GM21737 (cell line): ENCODE measurements around the gene RECQL5.

Experiments used
- ATAC-seq: cut with Tn5 transposase; IDR thresholded peaks from one replicate; pipeline ENCODE4 v1.9.1; 2021; ENCODE audit warnings: mild to moderate bottlenecking, moderate library complexity; ENCODE audit not compliant: unreplicated experiment

The RECQL5 gene

GRCh38 chr17:75619506-75620431 is 47.2 kb downstream of the RECQL5 start:
- no peak for ATAC-seq

- ATAC-seq: no peak
Measured at GRCh38 chr17:75617675-75618074, 49.3 kb downstream of the RECQL5 start.

- ATAC-seq: no peak
Measured at GRCh38 chr17:75617218-75617617, 49.7 kb downstream of the RECQL5 start.

- no peak for ATAC-seq
Measured at GRCh38 chr17:75616521-75617122, 50.3 kb downstream of the RECQL5 start.

GRCh38 chr17:75615301-75615700 is 51.7 kb downstream of the RECQL5 start:
- ATAC-seq: no peak

- ATAC-seq: no peak
Measured at GRCh38 chr17:75614556-75615270, 52.2 kb downstream of the RECQL5 start.

- no peak for ATAC-seq
Measured at GRCh38 chr17:75614006-75614405, 52.9 kb downstream of the RECQL5 start.

- no peak for ATAC-seq
Measured at GRCh38 chr17:75612906-75613626, 53.9 kb downstream of the RECQL5 start.

- ATAC-seq: no peak
Measured at GRCh38 chr17:75611851-75612429, 55.0 kb downstream of the RECQL5 start.

- no peak for ATAC-seq
Measured at GRCh38 chr17:75610103-75610984, 56.6 kb downstream of the RECQL5 start.

- ATAC-seq: no peak
Measured at GRCh38 chr17:75607086-75607485, 59.9 kb downstream of the RECQL5 start.

GRCh38 chr17:75605790-75606189 is 61.2 kb downstream of the RECQL5 start:
- ATAC-seq: no peak

- no peak for ATAC-seq
Measured at GRCh38 chr17:75604034-75604695, 62.8 kb downstream of the RECQL5 start.

GRCh38 chr17:75603123-75603522 is 63.8 kb downstream of the RECQL5 start:
- ATAC-seq: no peak

GRCh38 chr17:75602644-75603043 is 64.3 kb downstream of the RECQL5 start:
- no peak for ATAC-seq

GRCh38 chr17:75601057-75601987 is 65.6 kb downstream of the RECQL5 start:
- no peak for ATAC-seq

GRCh38 chr17:75596320-75597087 is 70.5 kb downstream of the RECQL5 start:
- ATAC-seq: no peak
